ENCODE measurements around the gene COX8A. TPM values are rescaled to one million over a fixed set of nuclear protein-coding genes. Genes with fewer than 3 reads are reported as not detected.

The COX8A gene
- total and polyA plus RNA-seq, 2 of the 13 experiments (the other 11 are each of a cell fraction or from before 2014, with no cell fraction given) = 202 to 406 TPM

DNA sequence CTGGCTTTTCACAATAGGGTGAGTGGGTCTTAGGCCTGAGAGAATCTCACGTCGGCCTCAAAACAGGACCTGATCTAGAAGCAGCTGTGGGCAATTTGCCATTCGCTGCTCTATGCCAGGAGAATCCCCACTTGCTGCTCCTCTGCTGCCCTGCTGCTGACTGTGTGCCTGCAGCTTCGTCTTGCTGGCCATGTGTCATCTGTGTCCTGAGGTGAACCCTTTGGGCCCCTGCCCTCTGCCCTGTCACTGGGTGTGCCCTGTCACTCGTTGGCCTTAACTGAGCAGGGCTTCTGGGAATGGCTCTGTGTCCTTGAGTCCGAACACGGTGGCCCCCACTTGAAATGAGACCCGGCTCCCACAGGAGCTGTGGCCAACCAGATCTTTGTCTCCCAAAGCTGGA, 29.4 kb upstream of the COX8A start (continued):
- TF ChIP-seq, protein P1, sequence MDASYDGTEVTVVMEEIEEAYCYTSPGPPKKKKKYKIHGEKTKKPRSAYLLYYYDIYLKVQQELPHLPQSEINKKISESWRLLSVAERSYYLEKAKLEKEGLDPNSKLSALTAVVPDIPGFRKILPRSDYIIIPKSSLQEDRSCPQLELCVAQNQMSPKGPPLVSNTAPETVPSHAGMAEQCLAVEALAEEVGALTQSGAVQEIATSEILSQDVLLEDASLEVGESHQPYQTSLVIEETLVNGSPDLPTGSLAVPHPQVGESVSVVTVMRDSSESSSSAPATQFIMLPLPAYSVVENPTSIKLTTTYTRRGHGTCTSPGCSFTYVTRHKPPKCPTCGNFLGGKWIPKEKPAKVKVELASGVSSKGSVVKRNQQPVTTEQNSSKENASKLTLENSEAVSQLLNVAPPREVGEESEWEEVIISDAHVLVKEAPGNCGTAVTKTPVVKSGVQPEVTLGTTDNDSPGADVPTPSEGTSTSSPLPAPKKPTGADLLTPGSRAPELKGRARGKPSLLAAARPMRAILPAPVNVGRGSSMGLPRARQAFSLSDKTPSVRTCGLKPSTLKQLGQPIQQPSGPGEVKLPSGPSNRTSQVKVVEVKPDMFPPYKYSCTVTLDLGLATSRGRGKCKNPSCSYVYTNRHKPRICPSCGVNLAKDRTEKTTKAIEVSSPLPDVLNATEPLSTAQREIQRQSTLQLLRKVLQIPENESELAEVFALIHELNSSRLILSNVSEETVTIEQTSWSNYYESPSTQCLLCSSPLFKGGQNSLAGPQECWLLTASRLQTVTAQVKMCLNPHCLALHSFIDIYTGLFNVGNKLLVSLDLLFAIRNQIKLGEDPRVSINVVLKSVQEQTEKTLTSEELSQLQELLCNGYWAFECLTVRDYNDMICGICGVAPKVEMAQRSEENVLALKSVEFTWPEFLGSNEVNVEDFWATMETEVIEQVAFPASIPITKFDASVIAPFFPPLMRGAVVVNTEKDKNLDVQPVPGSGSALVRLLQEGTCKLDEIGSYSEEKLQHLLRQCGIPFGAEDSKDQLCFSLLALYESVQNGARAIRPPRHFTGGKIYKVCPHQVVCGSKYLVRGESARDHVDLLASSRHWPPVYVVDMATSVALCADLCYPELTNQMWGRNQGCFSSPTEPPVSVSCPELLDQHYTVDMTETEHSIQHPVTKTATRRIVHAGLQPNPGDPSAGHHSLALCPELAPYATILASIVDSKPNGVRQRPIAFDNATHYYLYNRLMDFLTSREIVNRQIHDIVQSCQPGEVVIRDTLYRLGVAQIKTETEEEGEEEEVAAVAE (CRISPR knock-in tag; IDR thresholded peaks at IDR 0.05; ENCODE audit: borderline replicate concordance) = no peak
- TF ChIP-seq ZNF816 (CRISPR knock-in tag; IDR thresholded peaks at IDR 0.05; ENCODE audit: borderline replicate concordance) (0 out of 2 replicates have a peak, but pooled peaks have one; percentile 52), HHEX (CRISPR knock-in tag; IDR thresholded peaks at IDR 0.05) (no peak), ZSCAN12 (CRISPR knock-in tag; IDR thresholded peaks at IDR 0.05) (no peak), HOXA7 (CRISPR knock-in tag; IDR thresholded peaks at IDR 0.05) (no peak), PHB2 (IDR thresholded peaks at IDR 0.05; ENCODE audit: partially characterized antibody) (no peak), ELF1 (CRISPR knock-in tag; IDR thresholded peaks at IDR 0.05) (no peak), NR2C2 (CRISPR knock-in tag; IDR thresholded peaks at IDR 0.05; ENCODE audit: borderline replicate concordance) (peak; percentile 50; the same call in 1 of the 2 replicates), ZNF558 (CRISPR knock-in tag; IDR thresholded peaks at IDR 0.05; ENCODE audit: borderline replicate concordance) (no peak), FOXJ3 (CRISPR knock-in tag; IDR thresholded peaks at IDR 0.05; ENCODE audit: borderline replicate concordance) (no peak)
- TF ChIP-seq, protein P2, sequence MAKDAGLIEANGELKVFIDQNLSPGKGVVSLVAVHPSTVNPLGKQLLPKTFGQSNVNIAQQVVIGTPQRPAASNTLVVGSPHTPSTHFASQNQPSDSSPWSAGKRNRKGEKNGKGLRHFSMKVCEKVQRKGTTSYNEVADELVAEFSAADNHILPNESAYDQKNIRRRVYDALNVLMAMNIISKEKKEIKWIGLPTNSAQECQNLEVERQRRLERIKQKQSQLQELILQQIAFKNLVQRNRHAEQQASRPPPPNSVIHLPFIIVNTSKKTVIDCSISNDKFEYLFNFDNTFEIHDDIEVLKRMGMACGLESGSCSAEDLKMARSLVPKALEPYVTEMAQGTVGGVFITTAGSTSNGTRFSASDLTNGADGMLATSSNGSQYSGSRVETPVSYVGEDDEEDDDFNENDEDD (CRISPR knock-in tag; IDR thresholded peaks at IDR 0.05; ENCODE audit: borderline replicate concordance) = peak; percentile 43; the same call in 1 of the 2 replicates
- TF ChIP-seq, protein P3, sequence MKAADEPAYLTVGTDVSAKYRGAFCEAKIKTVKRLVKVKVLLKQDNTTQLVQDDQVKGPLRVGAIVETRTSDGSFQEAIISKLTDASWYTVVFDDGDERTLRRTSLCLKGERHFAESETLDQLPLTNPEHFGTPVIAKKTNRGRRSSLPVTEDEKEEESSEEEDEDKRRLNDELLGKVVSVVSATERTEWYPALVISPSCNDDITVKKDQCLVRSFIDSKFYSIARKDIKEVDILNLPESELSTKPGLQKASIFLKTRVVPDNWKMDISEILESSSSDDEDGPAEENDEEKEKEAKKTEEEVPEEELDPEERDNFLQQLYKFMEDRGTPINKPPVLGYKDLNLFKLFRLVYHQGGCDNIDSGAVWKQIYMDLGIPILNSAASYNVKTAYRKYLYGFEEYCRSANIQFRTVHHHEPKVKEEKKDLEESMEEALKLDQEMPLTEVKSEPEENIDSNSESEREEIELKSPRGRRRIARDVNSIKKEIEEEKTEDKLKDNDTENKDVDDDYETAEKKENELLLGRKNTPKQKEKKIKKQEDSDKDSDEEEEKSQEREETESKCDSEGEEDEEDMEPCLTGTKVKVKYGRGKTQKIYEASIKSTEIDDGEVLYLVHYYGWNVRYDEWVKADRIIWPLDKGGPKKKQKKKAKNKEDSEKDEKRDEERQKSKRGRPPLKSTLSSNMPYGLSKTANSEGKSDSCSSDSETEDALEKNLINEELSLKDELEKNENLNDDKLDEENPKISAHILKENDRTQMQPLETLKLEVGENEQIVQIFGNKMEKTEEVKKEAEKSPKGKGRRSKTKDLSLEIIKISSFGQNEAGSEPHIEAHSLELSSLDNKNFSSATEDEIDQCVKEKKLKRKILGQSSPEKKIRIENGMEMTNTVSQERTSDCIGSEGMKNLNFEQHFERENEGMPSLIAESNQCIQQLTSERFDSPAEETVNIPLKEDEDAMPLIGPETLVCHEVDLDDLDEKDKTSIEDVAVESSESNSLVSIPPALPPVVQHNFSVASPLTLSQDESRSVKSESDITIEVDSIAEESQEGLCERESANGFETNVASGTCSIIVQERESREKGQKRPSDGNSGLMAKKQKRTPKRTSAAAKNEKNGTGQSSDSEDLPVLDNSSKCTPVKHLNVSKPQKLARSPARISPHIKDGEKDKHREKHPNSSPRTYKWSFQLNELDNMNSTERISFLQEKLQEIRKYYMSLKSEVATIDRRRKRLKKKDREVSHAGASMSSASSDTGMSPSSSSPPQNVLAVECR (CRISPR knock-in tag; IDR thresholded peaks at IDR 0.05; ENCODE audit: borderline replicate concordance) = peak; percentile 54; the same call in 1 of the 2 replicates
- TF ChIP-seq, protein P4, sequence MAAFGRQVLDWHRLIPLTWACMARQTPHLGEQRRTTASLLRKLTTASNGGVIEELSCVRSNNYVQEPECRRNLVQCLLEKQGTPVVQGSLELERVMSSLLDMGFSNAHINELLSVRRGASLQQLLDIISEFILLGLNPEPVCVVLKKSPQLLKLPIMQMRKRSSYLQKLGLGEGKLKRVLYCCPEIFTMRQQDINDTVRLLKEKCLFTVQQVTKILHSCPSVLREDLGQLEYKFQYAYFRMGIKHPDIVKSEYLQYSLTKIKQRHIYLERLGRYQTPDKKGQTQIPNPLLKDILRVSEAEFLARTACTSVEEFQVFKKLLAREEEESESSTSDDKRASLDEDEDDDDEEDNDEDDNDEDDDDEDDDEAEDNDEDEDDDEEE (CRISPR knock-in tag; IDR thresholded peaks at IDR 0.05) = no peak
- TF ChIP-seq, protein P5, sequence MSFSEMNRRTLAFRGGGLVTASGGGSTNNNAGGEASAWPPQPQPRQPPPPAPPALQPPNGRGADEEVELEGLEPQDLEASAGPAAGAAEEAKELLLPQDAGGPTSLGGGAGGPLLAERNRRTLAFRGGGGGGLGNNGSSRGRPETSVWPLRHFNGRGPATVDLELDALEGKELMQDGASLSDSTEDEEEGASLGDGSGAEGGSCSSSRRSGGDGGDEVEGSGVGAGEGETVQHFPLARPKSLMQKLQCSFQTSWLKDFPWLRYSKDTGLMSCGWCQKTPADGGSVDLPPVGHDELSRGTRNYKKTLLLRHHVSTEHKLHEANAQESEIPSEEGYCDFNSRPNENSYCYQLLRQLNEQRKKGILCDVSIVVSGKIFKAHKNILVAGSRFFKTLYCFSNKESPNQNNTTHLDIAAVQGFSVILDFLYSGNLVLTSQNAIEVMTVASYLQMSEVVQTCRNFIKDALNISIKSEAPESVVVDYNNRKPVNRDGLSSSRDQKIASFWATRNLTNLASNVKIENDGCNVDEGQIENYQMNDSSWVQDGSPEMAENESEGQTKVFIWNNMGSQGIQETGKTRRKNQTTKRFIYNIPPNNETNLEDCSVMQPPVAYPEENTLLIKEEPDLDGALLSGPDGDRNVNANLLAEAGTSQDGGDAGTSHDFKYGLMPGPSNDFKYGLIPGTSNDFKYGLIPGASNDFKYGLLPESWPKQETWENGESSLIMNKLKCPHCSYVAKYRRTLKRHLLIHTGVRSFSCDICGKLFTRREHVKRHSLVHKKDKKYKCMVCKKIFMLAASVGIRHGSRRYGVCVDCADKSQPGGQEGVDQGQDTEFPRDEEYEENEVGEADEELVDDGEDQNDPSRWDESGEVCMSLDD (CRISPR knock-in tag; IDR thresholded peaks at IDR 0.05; ENCODE audit: borderline replicate concordance) = no peak

Data from HepG2 (cell line).